OCI-LY3 (cell line): ENCODE data around the gene OR10G8.

Source experiments
- CTCF ChIP-seq: fragments of 200-600, 300-600 bp; sonication (generic); IDR thresholded peaks from 2 replicates; pipeline ENCODE4 v1.5.1; 2014; ENCODE audit warnings: antibody characterized with exemption, low read length, low read depth
- EZH2phosphoT487 ChIP-seq: fragments of 200-600 bp; shearing (Covaris generic); IDR thresholded peaks from 2 replicates; pipeline ENCODE4 v1.6.1; 2018; ENCODE audit warnings: antibody characterized with exemption, mixed run types, low read depth

- no peak for TF ChIP-seq CTCF
- no peak for TF ChIP-seq EZH2phosphoT487
Observed at GRCh38 chr11:124077266-124077665, 50.7 kb downstream of the OR10G8 start.
